TTC549 (cell line): ENCODE measurements around the gene MPO.

ENCODE experiments used
- FAIRE-seq: peaks from 2 replicates; lab custom pipeline; 2012; peaks lifted over from hg19 to GRCh38; lab: Jason Lieb, UNC

Gene MPO

GRCh38 chr17:58231641-58232040 is 49.1 kb downstream of the MPO start:
- FAIRE-seq = no peak

GRCh38 chr17:58229881-58230280 is 50.9 kb downstream of the MPO start:
- no peak for FAIRE-seq

- FAIRE-seq = no peak
Observed at GRCh38 chr17:58229384-58229783, 51.4 kb downstream of the MPO start.

GRCh38 chr17:58228679-58229078 is 52.1 kb downstream of the MPO start:
- FAIRE-seq = no peak

GRCh38 chr17:58227733-58228132 is 53.0 kb downstream of the MPO start:
- FAIRE-seq = no peak

GRCh38 chr17:58224315-58224714 is 56.4 kb downstream of the MPO start:
- no peak for FAIRE-seq
